GM11168 (cell line): ENCODE data around the gene PIGV.

Experiments
- in situ Hi-C: fragments of 300-500 bp; cut with MboI; formaldehyde crosslinking; loops from one replicate; pipeline ENCODE4 v1.12.0; 2022; ENCODE audit warnings: low sequenced_read_pairs; ENCODE audit not compliant: unreplicated experiment

PIGV gene

DNA sequence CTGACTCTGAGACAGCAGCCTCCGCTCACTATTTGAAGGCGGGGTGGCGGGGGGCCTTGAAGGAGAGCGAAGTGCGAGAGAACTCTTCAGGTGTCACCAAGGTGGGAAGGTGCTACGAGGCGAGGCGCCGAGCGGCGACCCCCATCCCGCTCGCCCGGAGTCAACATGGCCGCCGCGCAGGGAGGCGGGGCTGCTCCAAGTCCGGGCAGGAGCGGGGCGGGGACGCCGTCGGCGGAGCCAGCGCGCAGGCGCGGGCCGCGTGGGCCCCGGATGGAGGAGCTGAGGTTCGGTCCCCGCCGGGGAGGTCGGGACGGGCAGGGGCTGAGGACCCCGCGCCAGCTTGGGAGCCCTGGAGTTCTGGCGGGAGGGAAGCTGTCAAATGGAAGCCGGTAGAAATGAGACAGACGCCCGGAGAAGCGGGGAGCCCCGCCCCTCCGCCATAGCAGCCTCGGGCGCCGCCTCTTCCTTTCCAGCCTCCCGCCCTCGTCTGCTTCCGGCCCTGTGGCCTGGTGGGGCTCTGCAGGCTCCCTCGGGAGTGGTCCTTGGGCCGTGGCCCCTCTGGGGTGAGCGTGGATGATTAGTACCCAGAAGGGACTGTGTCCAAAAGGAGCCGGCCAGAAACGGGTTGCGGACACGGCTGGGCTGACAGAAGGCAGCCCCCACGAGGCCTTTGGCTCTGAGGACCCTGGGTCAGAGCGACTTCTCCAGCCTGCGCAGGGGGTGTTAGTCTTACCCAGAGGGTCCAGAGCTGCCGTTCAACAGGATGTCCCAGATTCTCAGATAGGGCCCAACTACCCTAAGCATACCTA, at the start of gene PIGV:
Gene PIGV, plus strand, starts transcription at position 245 of the 809 bp plus-strand sequence. CDS start 2,866 bp downstream, outside the sequence.
- in situ Hi-C loops: loop anchor here (5.0 kb wide), 1 partner anchor 186 kb away; no protein-coding TSS in a partner anchor

DNA sequence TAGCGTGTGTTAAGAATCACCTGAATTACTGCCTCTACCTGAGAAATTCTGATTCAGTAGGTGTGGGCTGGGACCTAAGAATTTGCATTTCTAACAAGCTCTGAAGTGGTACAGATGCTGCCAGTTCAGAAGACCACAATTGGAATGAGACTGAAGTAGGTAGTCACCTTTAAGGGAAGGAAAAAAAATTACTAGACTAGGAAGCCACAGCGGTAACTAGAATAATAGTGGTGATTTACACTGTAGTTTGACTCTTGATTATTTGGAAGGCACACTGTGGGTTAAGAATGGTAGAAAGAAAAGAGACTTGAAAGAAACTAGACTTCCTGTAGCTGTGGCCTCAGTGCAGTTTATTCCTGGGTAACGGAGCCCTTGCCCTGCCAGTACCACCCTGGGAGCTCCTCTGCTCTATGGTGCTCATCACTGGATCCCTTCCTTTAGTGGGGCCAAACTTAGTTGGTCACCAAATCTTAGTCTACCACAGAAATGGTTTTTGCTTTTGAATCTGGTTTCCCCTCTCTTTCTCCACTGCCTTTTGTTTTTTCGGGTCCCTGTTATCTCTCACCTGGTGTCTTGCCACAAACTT, 48.3 kb upstream of the PIGV start:
- in situ Hi-C loops: no loop called here

DNA sequence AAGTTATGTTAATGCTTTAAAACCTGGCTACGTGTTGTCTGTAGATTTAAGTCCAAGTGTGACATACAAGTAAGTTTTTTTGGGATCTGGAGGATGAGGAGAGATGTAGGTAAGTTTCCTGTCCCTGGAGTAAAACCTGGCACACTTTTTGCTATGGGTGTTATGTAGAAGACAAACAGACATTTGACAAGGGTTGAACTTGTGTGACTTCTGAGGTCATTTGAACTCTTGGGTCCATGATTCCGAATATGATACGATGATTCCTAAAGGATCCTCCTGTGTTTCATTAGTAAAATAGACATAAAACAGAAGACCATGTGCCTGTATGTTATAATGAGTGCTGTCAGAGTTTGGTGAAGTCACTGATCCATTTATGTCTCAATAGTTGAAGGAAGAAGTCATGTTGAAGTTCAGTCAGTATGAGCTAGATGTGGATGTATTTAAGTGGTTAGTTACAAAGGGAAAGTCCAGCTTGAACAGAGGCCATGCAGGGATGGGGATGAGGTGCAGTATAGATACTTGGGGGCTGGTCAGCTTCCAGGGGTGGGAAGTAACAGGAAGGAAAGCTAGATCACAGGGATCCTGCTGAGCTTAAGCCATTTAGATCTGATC, 47.6 kb upstream of the PIGV start:
- in situ Hi-C loops: no loop called here

DNA sequence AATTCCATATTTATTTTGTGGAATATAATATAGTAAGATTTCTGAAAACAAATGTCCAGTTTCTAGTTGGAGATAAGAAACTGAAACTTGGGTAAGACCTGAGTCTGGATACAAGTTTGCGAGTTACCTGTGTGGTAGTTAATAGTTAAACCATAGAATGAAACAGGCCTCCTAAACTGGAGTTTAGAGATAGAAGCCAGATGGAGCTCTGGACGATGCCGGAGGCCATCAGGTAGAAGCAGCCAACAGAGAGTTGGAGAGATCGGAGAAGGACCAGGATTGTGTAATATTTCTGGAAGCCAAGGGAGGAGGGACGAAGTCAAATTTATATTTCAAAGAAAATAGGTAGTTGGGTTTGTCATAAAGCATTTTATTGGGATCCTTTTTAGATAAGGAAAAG, 46.8 kb upstream of the PIGV start:
- in situ Hi-C loops: no loop called here

DNA sequence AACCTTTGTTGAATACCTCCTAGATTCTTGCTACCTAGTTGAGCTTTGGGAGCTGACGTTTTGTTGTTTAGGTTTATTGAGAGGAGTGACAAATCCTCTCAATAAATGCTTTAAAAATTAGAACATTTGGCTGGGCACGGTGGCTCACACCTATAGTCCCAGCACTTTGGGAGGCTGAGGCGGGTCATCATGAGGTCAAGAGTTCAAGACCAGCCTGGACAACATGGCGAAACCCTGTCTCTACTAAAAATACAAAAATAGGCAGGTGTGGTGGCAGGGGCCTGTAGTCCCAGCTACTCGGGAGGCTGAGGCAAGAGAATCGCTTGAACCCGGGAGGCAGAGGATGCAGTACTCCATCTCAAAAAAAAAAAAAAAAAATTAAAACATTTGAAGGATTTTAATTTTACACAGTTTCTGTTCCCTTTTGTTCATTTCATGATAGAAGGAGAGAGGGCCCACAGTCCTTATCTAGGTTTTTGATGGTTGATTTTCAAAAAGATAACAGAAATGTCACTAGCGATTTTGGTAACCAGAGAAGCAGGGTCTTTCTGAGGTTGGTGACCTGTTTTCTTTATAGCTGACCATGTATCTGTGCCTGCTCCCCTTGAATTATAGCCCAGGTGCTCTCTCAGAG, 44.2 kb upstream of the PIGV start:
- in situ Hi-C loops: no loop called here

DNA sequence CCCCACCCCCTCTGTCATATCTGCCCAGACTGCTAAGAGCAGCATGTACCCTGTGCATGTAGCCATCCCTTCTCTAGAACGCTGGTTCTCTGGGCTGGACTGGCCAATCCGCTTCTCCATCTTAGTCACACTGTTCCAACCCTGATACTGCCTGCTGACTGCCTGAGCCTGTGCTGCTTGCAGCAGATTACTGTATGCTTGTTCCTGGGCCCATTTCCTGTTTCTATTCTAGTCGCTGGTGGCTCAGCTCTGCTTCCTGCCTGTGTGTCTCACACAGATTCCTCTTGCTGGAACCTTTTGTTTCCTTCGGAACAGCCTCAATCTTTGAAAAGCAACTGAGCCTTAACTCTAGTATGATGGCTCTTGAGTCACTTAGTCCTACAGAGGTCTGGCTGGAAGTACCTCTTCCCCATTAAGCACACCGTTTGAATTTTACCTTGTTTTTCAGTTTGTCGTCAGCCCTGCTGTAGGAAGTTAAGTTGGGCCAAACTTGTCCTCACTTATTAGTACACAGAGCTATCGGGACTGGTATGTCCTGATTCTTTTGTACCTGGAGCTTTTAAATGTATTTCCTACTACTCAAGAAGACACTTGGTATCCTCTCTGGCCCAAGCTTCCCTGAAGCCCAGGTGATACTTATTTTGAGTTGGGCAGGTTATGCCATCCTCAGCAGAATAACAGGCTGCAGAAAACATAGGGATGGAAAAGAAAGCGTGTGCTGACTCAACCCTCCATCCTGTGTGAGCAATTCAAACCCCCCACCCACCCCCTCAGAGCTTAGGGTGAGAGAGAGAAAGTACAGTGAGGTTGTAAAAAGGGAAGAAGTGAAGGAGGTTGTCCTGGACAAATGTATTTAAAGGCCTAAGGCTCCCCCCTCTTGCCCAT, 43.4 kb upstream of the PIGV start:
- in situ Hi-C loops: no loop called here

DNA sequence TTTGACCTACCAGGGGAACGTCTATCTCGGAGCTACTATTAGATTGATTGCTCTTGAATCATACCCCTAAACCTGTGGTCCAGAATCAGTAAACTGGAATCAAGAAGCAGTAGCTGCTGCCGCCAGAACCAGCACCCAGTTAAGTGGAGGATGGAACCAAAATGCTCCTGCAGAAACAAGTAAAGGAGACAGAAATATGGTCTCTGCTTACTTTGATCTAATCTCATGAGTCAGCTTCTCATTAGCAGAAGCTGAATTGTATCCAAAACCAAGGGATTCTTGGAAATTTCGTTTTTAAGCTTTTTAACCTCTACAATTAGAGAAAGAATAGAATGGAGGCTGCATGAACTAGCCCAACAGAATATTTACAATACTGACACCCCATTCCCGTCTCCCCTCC, 42.6 kb upstream of the PIGV start:
- in situ Hi-C loops: no loop called here

DNA sequence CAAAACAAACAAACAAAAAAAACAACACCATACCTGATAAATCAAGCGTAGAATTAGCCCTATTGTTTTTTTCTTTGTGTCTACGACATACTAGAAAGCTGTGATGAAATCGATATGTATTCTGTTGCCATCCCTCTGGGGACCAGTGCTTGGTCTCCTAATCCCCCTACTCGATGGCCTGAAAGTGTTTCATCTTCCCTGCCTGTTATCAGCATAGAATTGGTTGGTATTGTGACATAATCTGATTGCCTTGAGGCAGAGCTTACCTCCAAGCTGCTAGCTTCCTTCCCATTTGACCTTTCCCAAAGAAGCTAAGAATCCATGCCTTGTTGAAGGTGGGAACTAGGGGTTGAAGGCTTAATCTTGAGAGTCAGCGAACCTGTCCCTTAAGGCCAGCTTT, 40.7 kb upstream of the PIGV start:
- in situ Hi-C loops: no loop called here

DNA sequence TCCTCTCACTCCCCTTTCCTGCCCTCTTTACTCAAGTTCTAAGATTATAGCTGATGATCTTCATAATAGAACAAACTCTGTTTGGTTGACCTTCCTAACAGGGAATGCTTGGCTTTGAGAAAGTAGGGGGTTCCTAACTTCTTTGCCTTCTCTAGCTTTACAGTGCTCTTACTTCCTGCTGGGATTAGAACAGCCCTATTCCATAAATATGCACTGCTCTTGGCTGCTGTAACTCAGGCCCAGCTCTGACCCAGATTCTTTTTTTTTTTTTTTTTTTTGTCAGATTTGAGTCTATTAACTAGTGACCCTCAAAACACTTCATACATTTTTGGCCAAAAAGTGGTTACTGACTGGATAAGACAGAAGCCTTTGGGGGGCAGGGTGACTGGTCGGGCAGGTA, 39.4 kb upstream of the PIGV start:
- in situ Hi-C loops: no loop called here

DNA sequence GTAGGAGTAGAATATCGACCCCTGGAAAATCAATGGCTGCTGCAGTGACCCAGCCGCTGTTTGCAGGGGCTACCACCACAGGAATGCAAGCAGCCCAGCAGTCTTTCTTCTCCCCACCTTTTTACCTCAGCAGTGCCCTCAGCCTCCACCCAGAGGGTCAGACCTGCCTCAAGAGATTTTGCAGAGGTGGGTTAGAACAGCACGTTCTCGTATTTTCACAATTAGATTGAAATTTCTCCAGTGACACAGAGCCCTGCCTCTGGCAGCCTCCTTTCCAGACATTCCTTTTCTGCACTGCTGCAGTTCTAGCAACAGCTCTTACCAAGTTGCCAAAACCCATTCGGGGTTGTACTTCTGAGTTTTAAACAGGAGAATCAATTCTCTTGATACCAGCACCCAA, 38.3 kb upstream of the PIGV start:
- in situ Hi-C loops: no loop called here

DNA sequence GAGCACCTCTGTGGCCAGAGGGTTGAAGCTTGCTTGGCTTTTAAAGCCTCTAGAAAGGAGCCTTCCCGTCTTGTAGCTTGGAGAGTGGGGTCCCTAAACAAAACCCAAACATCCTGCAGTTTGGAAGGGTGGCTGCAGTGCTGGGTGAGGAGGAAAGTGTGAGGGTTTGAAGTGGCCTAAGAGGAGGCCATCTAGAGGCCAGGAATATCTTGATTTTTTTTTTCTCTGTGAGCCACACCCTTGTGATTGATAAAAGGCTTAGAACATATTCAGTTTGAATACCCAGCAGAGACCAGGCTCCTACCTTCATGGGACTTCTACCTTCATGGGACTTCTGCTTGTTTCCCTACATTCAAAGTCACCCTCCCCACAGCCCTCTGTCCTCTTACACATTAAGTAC, 37.3 kb upstream of the PIGV start:
- in situ Hi-C loops: no loop called here

DNA sequence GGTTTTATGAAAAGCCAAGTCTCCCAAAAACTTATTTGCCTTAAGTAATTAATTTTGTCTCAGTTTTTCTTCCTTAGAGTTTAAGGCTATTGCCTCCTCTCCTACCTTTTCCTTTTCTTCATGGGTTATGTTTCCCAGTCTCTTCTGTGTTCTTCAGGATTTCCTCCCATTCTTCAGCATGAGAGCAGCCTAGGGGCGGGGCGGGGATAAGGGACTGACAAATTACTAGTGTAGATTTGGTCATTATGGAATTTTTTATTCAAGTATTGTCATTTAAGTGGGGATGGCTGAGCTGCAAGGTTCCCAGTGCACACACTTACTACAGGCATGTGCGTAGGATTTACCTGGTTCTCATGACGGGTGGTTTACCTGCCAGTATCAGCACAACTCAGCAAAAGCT, 35.2 kb upstream of the PIGV start:
- in situ Hi-C loops: no loop called here

DNA sequence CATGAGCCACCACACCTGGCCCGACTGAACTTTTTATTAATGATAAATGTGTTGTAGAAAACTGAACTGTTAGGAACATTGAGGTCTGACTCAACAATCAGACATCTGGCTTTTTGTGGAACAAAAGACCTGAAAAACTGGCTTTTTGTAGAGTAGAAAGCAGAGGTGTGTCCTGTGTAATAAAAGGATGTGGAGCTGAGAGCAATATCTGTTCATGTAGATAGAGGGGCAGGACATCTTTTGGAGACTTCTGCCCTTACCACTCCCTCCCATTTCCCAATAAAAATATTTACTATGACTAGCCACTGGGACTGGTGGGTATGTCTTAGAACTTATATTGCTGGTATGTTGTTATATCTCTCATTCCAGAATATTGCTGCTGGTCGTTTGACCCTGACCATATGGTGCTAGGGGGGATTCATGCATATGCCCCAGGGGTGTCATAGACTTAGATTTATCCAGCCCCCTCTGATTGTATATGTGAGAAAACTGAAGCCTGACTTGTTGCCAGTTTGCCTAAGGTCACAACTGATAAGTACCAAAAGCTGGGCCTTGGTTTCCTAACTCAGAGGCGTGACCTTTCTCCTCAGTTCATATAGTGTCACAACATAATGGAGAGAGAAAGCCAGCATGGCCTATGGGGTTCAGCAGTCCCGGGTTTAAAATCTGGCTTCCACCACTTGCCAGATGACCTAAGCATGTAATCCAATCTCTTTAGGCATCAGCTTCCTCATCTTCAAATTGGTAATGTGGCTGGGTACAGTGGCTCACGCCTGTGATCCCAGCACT, 33.5 kb upstream of the PIGV start:
- in situ Hi-C loops: no loop called here

DNA sequence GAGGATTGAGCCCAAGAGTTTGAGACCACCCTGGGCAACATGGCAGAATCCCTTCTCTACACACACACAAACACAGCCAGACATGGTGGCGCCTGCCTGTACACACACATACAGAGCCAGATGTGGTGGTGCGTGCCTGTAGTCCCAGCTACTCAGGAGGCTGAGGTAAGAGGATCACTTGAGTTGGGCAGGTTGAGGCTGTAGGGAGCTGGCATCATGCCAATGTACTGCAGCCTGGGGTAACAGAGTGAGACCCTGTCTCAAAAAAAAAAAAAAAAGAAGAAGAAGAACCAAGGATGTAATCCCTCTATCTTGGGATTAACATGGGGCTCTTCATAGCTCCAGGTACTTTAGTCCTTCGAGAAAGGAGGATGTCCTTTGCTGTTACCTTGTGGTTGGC, 29.4 kb upstream of the PIGV start:
- in situ Hi-C loops: no loop called here

DNA sequence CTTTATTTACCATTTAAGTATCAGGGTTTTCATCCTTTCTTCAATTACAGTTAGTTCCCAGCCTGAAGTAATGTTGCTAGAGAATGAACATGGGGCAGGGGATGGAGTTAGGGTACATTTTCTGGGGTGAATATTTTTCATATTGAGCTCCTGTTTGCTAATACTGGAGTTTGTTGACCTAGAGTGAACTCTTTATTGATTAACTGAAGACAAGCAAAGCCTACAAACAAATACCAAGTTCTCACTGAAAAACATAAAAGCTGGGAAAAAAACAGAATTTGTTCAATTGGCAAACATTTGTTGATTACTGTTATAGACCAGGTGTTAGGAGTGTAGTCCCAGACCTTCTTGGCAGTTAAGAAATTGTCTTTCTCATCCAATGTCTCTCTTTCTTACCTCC, 28.2 kb upstream of the PIGV start:
- in situ Hi-C loops: no loop called here

DNA sequence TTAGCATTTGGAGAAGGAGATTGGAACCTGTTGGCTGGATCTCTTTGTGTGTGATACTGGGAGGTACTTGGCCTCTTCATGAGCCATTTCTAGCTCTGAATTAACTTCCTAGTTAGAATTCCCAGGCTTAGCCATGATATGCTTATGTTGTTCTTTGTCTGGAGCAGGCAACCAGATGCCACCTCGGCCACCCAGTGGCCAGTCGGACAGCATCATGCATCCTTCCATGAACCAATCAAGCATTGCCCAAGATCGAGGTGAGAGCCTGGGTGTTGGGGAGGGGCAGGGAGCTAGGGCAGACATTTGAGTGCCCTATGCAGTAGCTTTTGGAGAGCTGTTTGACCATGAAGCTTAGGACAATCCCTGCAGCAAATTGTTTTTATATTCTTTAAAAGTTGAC, 26.5 kb upstream of the PIGV start:
- in situ Hi-C loops: no loop called here

DNA sequence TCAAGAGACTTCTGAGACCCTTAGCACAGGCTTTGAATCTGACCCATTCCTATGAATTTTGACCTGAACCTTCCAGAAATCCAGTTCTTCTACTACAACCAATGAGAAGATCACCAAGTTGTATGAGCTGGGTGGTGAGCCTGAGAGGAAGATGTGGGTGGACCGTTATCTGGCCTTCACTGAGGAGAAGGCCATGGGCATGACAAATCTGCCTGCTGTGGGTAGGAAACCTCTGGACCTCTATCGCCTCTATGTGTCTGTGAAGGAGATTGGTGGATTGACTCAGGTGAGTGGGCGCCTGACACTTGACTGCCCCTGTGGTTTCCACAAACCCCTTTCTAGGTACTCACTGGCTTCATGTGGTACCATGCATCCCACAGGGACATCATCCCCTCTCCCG, 20.0 kb upstream of the PIGV start:
- in situ Hi-C loops: no loop called here

DNA sequence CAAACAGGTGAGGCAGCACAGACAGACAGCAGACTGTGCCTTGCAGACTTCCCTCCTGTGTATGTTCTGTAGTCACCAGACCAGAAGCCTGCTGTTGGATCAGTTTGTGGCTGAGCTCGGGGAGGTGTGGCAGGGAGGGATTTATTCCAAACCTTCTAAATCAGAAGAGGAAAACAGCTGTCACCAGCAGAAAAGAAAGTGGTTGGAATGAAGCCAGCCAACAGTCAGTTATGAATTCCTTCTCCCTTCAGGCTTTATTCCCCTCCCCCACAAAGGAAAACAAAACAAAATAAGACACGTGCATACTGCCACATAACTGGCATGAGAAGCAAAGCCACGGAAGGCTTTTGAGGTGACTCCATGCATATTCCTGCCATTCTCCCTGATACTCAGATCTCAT, 19.0 kb upstream of the PIGV start:
- in situ Hi-C loops: no loop called here

DNA sequence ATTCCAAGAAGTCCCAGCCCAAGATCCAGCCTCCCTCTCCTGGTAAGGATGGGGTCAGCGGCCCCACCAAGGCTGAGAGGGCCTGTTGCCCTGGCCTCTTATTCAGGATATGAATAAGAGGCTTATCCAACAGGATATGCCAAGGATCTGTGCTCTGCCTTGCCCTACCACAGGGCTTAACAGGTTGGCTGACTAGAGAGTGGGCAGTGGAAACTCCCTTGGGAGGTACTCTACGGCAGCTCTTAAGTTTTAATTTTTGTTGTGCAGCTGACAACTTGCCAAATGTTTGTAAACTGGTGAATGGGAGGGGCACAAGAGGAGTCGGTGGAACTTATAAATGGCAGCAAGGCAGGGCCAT, 16.5 kb upstream of the PIGV start:
- in situ Hi-C loops: no loop called here
